SU-DHL-6 (cell line): ENCODE results near the gene BTG3.
A peak's percentile ranks its signal among the peaks of the same experiment; 100 is the strongest.

Experiments used
- H2AFZ ChIP-seq: fragments of 200-600 bp; sonication (generic); 2 replicates; pipeline ENCODE4 v1.6.1; 2014; ENCODE audit warnings: low read depth, mild to moderate bottlenecking, moderate library complexity, mixed read lengths, antibody characterized with exemption, low read length; ENCODE audit not compliant: severe bottlenecking
- H3F3A ChIP-seq: fragments of 200-600 bp; shearing (Covaris generic); 2 replicates; pipeline ENCODE4 v1.6.0; 2016; ENCODE audit warnings: antibody characterized with exemption, mild to moderate bottlenecking; ENCODE audit not compliant: insufficient read depth
- H3K27ac ChIP-seq: fragments of 200-600 bp; sonication (generic); 2 replicates; pipeline ENCODE4 v1.5.1; 2016; ENCODE audit warnings: low read depth, mild to moderate bottlenecking, low read length, moderate library complexity, mixed read lengths
- H3K27me3 ChIP-seq: fragments of 200-600 bp; sonication (generic), shearing (Covaris generic); 2 replicates; pipeline ENCODE4 v1.6.0; 2014; ENCODE audit warnings: mild to moderate bottlenecking, low read length
- H3K36me3 ChIP-seq: fragments of 200-600 bp; sonication (generic); 2 replicates; pipeline ENCODE4 v1.6.1; 2014; ENCODE audit warnings: mild to moderate bottlenecking, low read length, mixed read lengths
- H3K4me2 ChIP-seq: fragments of 300-600, 200-600 bp; shearing (Covaris generic), sonication (generic); 2 replicates; pipeline ENCODE4 v1.6.0; 2014; ENCODE audit warnings: low read length, low read depth, mild to moderate bottlenecking; ENCODE audit not compliant: poor library complexity, severe bottlenecking
- H3K4me3 ChIP-seq: fragments of 200-600 bp; sonication (generic); 2 replicates; pipeline ENCODE4 v1.5.1; 2014; ENCODE audit warnings: antibody characterized with exemption, low read length, mild to moderate bottlenecking, mixed read lengths; ENCODE audit not compliant: insufficient read depth, poor library complexity, severe bottlenecking
- H3K79me2 ChIP-seq: fragments of 200-600 bp; sonication (generic); 2 replicates; pipeline ENCODE4 v1.6.1; 2014; ENCODE audit warnings: mild to moderate bottlenecking, low read length, moderate library complexity; ENCODE audit not compliant: insufficient read depth
- H3K9ac ChIP-seq: fragments of 200-600 bp; sonication (generic); 2 replicates; pipeline ENCODE4 v1.7.0; 2014; ENCODE audit warnings: mild to moderate bottlenecking, low read length
- H3K9me2 ChIP-seq: fragments of 200-600 bp; sonication (generic); replicated peaks from 2 replicates; pipeline ENCODE4 v1.6.1; 2014; ENCODE audit warnings: low read length; ENCODE audit not compliant: insufficient read depth
- H3K9me3 ChIP-seq: fragments of 200-600 bp; sonication (generic); 2 replicates; pipeline ENCODE4 v1.6.1; 2014; ENCODE audit warnings: low read length, mixed read lengths; ENCODE audit not compliant: insufficient read depth
- H4K20me1 ChIP-seq: fragments of 200-600 bp; sonication (generic); 2 replicates; pipeline ENCODE4 v1.6.1; 2014; ENCODE audit warnings: low read depth, mild to moderate bottlenecking, antibody characterized with exemption, low read length, moderate library complexity, mixed read lengths
- EZH2phosphoT487 ChIP-seq: fragments of 200-600 bp; sonication (generic), shearing (Covaris generic); conservative IDR thresholded peaks from 2 replicates; pipeline ENCODE4 v1.6.1; 2018; ENCODE audit warnings: mild to moderate bottlenecking, antibody characterized with exemption, low read length, moderate library complexity, mixed read lengths
- TF ChIP-seq, protein P1 (sequence below): fragments of 200-600 bp; sonication (generic); IDR thresholded peaks from one replicate; pipeline ENCODE4 v1.5.1; 2017; ENCODE audit warnings: antibody characterized with exemption, mild to moderate bottlenecking, low read length, moderate library complexity; ENCODE audit not compliant: insufficient read depth, poor library complexity, severe bottlenecking

BTG3 gene, protein sequence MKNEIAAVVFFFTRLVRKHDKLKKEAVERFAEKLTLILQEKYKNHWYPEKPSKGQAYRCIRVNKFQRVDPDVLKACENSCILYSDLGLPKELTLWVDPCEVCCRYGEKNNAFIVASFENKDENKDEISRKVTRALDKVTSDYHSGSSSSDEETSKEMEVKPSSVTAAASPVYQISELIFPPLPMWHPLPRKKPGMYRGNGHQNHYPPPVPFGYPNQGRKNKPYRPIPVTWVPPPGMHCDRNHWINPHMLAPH

DNA sequence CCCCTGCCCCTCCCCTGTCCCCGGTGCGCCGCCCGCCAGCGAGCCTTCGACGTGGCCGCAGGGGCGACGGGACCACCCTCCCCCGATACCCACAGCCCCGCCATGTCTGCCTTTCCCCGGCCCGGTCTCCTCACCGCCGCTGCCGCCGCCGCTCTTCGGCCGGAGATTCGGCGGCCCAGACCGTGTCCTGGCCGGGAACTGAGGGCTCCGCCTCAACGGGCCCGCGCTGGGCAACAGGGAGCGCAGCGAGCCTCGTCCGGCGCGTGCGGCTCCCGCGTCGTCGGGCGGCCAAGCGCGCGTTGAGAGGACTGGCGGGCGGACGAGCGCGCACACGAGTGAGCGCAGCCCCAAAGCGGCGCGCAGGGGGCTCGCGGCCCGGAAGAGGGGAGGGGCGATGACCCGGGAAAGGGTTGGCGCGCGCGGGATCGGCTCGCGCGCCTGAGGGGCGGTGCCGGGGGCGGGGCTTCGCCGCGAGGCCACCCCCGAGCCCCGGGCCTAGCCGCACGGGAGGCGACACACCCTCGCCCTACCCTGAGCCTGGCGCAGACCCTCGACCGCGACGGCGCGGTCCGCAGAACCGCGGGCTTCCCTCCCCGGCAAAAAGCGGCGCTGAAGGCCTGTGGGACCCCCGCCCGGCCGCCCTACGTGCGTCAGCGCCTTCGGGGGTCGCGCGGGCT, at the start of gene BTG3:
BTG3 (minus strand) TSS at position 337 of the 677 bp plus-strand sequence. CDS start 3,757 bp downstream, outside the sequence.
- Histone ChIP-seq H3K36me3 (peaks cover 26% of the 10 kb centered on the region), H3K9me2 (no peaks in the 10 kb centered on the region), H3K27me3 (no peaks in the 10 kb centered on the region), H3K9me3 (no peaks in the 10 kb centered on the region), H3K79me2 (peaks cover 46% of the 10 kb centered on the region), H4K20me1 (peaks cover 18% of the 10 kb centered on the region; the same call in 1 of the 2 replicates), H3K27ac (peak within 1 kb of the TSS; percentile 57), H3K9ac (peak within 1 kb of the TSS; percentile 95), H3K4me3 (peak within 1 kb of the TSS; percentile 75), H3F3A (peaks cover 10% of the 10 kb centered on the region; the same call in 1 of the 2 replicates), H2AFZ (peak within 1 kb of the TSS; percentile 91), H3K4me2 (peak within 1 kb of the TSS; percentile 67)
- TF ChIP-seq, protein P1, sequence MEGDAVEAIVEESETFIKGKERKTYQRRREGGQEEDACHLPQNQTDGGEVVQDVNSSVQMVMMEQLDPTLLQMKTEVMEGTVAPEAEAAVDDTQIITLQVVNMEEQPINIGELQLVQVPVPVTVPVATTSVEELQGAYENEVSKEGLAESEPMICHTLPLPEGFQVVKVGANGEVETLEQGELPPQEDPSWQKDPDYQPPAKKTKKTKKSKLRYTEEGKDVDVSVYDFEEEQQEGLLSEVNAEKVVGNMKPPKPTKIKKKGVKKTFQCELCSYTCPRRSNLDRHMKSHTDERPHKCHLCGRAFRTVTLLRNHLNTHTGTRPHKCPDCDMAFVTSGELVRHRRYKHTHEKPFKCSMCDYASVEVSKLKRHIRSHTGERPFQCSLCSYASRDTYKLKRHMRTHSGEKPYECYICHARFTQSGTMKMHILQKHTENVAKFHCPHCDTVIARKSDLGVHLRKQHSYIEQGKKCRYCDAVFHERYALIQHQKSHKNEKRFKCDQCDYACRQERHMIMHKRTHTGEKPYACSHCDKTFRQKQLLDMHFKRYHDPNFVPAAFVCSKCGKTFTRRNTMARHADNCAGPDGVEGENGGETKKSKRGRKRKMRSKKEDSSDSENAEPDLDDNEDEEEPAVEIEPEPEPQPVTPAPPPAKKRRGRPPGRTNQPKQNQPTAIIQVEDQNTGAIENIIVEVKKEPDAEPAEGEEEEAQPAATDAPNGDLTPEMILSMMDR, result no peak
- TF ChIP-seq EZH2phosphoT487, result no peak

DNA sequence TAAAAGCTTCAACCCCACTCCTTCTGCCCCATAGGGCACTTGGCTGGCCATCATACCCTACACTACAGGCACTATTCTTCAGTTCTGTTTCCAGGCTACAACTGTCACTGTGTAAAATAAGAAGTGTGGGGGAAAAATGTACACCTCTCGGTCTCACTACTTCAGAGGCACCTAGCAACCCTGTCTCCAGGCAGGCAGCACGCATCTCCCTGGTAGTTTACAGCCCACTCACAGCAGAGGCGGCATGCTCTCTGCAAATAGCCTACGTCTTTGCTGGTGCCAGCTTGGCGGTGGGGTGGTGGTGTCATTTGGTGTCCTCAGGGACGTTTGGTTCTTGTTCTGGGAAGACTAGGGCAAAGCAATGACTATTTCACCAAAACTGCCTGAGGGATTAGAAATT, 48.2 kb upstream of the BTG3 start:
- Histone ChIP-seq H3K4me3 (no peak overlapping the region), H3K79me2 (no peaks in the 10 kb centered on the region), H3F3A (no peaks in the 10 kb centered on the region), H3K4me2 (no peak overlapping the region), H3K27ac (no peak overlapping the region), H2AFZ (no peak overlapping the region), H3K9me2 (no peaks in the 10 kb centered on the region), H4K20me1 (no peaks in the 10 kb centered on the region), H3K36me3 (no peaks in the 10 kb centered on the region), H3K9me3 (no peaks in the 10 kb centered on the region), H3K9ac (no peak overlapping the region), H3K27me3 (no peaks in the 10 kb centered on the region)
- TF ChIP-seq, protein P1, result no peak
- no peak for TF ChIP-seq EZH2phosphoT487

DNA sequence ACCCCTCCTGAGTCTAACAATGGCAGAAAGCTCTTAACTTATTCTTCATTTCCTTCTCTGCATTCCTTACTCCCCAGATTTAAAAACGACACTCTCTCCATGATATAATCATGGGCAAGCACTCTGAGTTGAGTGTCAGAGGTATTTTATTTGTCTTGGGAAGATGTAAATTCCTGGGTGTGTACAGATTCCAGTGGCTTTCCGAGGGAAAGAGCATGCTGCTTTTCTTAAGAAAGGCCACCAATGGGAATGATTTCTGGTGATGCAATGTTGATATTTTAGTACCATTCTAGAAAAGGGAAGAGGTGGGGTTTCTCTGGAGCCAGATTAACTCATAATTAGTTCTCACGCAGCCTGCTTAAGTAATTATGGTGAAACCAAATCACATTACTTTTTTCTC, 47.8 kb upstream of the BTG3 start:
- H3K9me3 ChIP-seq, result no peaks in the 10 kb centered on the region
- TF ChIP-seq, protein P1, result no peak
- no peak for TF ChIP-seq EZH2phosphoT487
- H3K36me3 ChIP-seq, result no peaks in the 10 kb centered on the region
- no peak overlapping the region for H3K4me3 ChIP-seq
- H3K4me2 ChIP-seq, result no peak overlapping the region
- no peaks in the 10 kb centered on the region for H3K27me3 ChIP-seq
- no peaks in the 10 kb centered on the region for H3K79me2 ChIP-seq
- H2AFZ ChIP-seq, result no peak overlapping the region
- no peaks in the 10 kb centered on the region for H3K9me2 ChIP-seq
- no peaks in the 10 kb centered on the region for H3F3A ChIP-seq
- H3K9ac ChIP-seq, result no peak overlapping the region
- H4K20me1 ChIP-seq, result no peaks in the 10 kb centered on the region
- no peak overlapping the region for H3K27ac ChIP-seq
